SKM-1 (cell line): Measurements from ENCODE around the gene HEBP2.
"Not testable (repeated sequence)": the region's sequence is repeated elsewhere in the genome, so short reads cannot be mapped to it uniquely, and the experiment has no call there.

ENCODE experiments used
- DNase-seq: peaks from one replicate; lab custom pipeline; 2025; ENCODE audit not compliant: unreplicated experiment; lab: John Stamatoyannopoulos, UW

HEBP2 gene

GRCh38 chr6:138422861-138423260 lies 18.8 kb downstream of the HEBP2 start:
- peak; percentile 20 for DNase-seq

GRCh38 chr6:138424004-138424904 lies 20.2 kb downstream of the HEBP2 start:
- no peak for DNase-seq

- not testable (repeated sequence) for DNase-seq
Observed at GRCh38 chr6:138425256-138425655, 21.2 kb downstream of the HEBP2 start.

GRCh38 chr6:138426500-138427123 lies 22.6 kb downstream of the HEBP2 start:
- DNase-seq: no peak

GRCh38 chr6:138427701-138428100 lies 23.7 kb downstream of the HEBP2 start:
- DNase-seq: no peak

- peak; percentile 21 for DNase-seq
Observed at GRCh38 chr6:138428944-138429598, 25.0 kb downstream of the HEBP2 start.

- DNase-seq: no peak
Observed at GRCh38 chr6:138429761-138430160, 25.7 kb downstream of the HEBP2 start.

- DNase-seq: no peak
Observed at GRCh38 chr6:138430361-138431145, 26.5 kb downstream of the HEBP2 start.

GRCh38 chr6:138431256-138432062 lies 27.4 kb downstream of the HEBP2 start:
- peak; percentile 70 for DNase-seq

- no peak for DNase-seq
Observed at GRCh38 chr6:138432063-138432356, 28.0 kb downstream of the HEBP2 start.

- no peak for DNase-seq
Observed at GRCh38 chr6:138434096-138434495, 30.1 kb downstream of the HEBP2 start.

GRCh38 chr6:138434925-138435324 lies 30.9 kb downstream of the HEBP2 start:
- DNase-seq: peak; percentile 49

GRCh38 chr6:138439546-138439945 lies 35.5 kb downstream of the HEBP2 start:
- no peak for DNase-seq

- no peak for DNase-seq
Observed at GRCh38 chr6:138440296-138440695, 36.3 kb downstream of the HEBP2 start.

GRCh38 chr6:138440758-138441357 lies 36.8 kb downstream of the HEBP2 start:
- peak; percentile 86 for DNase-seq

- DNase-seq: no peak
Observed at GRCh38 chr6:138441965-138442364, 37.9 kb downstream of the HEBP2 start.

- DNase-seq: no peak
Observed at GRCh38 chr6:138442663-138443062, 38.6 kb downstream of the HEBP2 start.

GRCh38 chr6:138443979-138444378 lies 40.0 kb downstream of the HEBP2 start:
- no peak for DNase-seq

- no peak for DNase-seq
Observed at GRCh38 chr6:138446821-138447220, 42.8 kb downstream of the HEBP2 start.

- no peak for DNase-seq
Observed at GRCh38 chr6:138450445-138450844, 46.4 kb downstream of the HEBP2 start.
